Gastrocnemius medialis (tissue), 4 donors: Measurements from ENCODE around the gene SP9.

Experiments
- POLR2A ChIP-seq, 2 donors: fragments of 450-650 bp; IDR thresholded peaks; one replicate each; pipeline ENCODE4 v1.6.1; 2017; ENCODE audit warnings: antibody characterized with exemption in 2 of 2, mild to moderate bottlenecking in 2 of 2, moderate library complexity in 2 of 2
- TF ChIP-seq, protein P1 (sequence below), 5 experiments: fragments of 450-650 bp in 3 of 5; fragments of 200-600 bp in 2 of 5; sonication (generic) in 2 of 5; IDR thresholded peaks in 4 of 5; conservative IDR thresholded peaks in 1 of 5; 1 replicate in 4 of 5; 2 replicates in 1 of 5; pipeline ENCODE4 v1.5.1; 2016 to 2019; ENCODE audit warnings: antibody characterized with exemption in 5 of 5, mild to moderate bottlenecking in 3 of 5, moderate library complexity in 3 of 5

DNA sequence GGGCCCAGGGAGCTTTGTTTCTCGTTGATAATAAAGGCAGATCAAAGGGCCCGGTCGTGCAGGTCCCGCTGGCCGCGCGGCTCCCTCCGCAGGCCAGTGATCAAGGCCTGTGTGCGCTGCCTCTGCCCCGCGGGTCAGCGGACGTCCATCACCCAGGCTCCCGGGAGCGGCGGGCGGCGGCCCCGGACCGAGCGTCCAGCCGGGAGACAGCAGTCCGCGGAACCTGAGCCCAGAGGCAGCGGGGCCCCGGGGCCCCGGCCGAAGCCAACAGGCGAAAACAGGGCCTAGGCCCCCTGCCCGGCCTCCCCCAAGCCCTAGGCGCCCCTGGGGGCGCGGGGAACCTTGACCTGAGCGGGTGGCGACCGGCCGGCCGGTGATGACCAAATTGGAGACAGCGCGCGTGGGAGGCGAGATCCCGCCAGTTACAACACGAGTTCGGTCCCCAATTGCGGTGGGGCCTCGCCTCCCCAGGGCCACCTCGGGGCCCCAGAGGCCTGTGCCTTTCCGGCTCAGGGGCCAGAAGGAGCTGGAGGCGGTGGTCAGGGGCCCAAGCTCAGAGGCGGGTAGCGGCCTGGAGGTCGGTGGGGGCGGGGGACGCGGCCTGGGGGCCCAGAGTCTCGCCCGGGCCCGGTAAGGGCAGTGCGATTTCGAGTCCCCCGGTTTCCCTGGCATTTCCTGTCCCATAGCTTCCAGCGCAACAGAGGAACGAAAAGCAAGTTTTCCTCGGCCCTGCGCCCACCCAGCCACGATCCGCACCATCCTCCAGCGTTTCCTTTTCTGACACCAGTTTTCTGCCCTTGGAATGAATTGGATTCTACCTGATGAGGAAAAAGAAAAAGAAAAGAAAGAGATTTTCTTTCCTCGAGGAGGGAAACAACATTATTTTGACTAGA lies 5.9 kb downstream of the SP9 start:
- no peak for TF ChIP-seq POLR2A (IDR thresholded peaks at IDR 0.05)
- TF ChIP-seq, protein P1, sequence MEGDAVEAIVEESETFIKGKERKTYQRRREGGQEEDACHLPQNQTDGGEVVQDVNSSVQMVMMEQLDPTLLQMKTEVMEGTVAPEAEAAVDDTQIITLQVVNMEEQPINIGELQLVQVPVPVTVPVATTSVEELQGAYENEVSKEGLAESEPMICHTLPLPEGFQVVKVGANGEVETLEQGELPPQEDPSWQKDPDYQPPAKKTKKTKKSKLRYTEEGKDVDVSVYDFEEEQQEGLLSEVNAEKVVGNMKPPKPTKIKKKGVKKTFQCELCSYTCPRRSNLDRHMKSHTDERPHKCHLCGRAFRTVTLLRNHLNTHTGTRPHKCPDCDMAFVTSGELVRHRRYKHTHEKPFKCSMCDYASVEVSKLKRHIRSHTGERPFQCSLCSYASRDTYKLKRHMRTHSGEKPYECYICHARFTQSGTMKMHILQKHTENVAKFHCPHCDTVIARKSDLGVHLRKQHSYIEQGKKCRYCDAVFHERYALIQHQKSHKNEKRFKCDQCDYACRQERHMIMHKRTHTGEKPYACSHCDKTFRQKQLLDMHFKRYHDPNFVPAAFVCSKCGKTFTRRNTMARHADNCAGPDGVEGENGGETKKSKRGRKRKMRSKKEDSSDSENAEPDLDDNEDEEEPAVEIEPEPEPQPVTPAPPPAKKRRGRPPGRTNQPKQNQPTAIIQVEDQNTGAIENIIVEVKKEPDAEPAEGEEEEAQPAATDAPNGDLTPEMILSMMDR (IDR thresholded peaks at IDR 0.05 in 4 of 5, conservative IDR thresholded peaks at IDR 0.05 in 1 of 5), result no peak
